ENCODE data around the gene TERT. TPM values are rescaled to one million over a fixed set of nuclear protein-coding genes. Genes with fewer than 3 reads are reported as not detected.

The TERT gene
- total and polyA plus RNA-seq, 2 of the 8 experiments (the other 6 are each of a cell fraction or from before 2014, with no cell fraction given): 13.1 to 23.1 TPM

GRCh38 chr5:1219768-1220100, 75.1 kb downstream of the TERT start:
- H3K56ac ChIP-seq (replicated peaks; ENCODE audit: insufficient read length, low read depth, low read length): no peak overlapping the region
- 85% methylated on average over 11 of the region's 11 CpGs; no CpG with 5 or more reads in 1 of the 2 experiments for WGBS, 2 experiments (ENCODE audit: extremely low coverage in 1 of 2, insufficient coverage in 1 of 2, insufficient read length in 1 of 2, insufficient replicate concordance in 2 of 2, low coverage in 1 of 2, low lambda C conversion rate in 2 of 2, missing lambda C conversion rate in 1 of 2)
- DNase-seq (ENCODE audit: low read depth in 1 of 2, low spot score in 2 of 2) (no peak), FAIRE-seq (no peak)
- no peak overlapping the region for H4K5ac ChIP-seq (ENCODE audit: insufficient read length, low read depth, low read length)
- TF ChIP-seq ASH2L (IDR thresholded peaks at IDR 0.05; ENCODE audit: low read length) (no peak), CTBP2 (IDR thresholded peaks at IDR 0.05; ENCODE audit: borderline replicate concordance, insufficient read depth, insufficient read length, low read length) (no peak), KDM4A (IDR thresholded peaks at IDR 0.05; ENCODE audit: low read depth, low read length, severe bottlenecking) (no peak), POU5F1 (IDR thresholded peaks at IDR 0.05; ENCODE audit: low read depth, low read length) (no peak), HDAC2 (IDR thresholded peaks at IDR 0.05; ENCODE audit: borderline replicate concordance in 1 of 2, low read depth in 2 of 2, low read length in 2 of 2) (no peak), HDAC6 (IDR thresholded peaks at IDR 0.05; ENCODE audit: low read depth, low read length) (no peak), CBX8 (IDR thresholded peaks at IDR 0.05; ENCODE audit: borderline replicate concordance, low read depth, low read length) (no peak), TEAD4 (IDR thresholded peaks at IDR 0.05; ENCODE audit: low read depth, low read length) (no peak), GTF2F1 (IDR thresholded peaks at IDR 0.05; ENCODE audit: borderline replicate concordance, low read depth, low read length) (no peak), NRF1 (IDR thresholded peaks at IDR 0.05; ENCODE audit: low read depth, low read length) (no peak)
- no peak overlapping the region for H3K4me2 ChIP-seq (ENCODE audit: insufficient read depth in 1 of 2, low read depth in 2 of 2, low read length in 2 of 2)
- H3K23ac ChIP-seq (ENCODE audit: insufficient read length): no peak overlapping the region
- peaks cover 0 to 2% (median 0%) of the 10 kb centered on the region in 4 experiments; a peak in 2 of 7 replicates for H3K4me1 ChIP-seq (replicated peaks in 1 of 4; ENCODE audit: control insufficient read depth in 3 of 4, insufficient read depth in 4 of 4, low read length in 3 of 4)
- no peak overlapping the region for H3K9ac ChIP-seq (replicated peaks in 1 of 4; ENCODE audit: extremely low read depth in 1 of 4, low read depth in 3 of 4, low read length in 3 of 4)
- H3K79me2 ChIP-seq (ENCODE audit: control insufficient read depth in 1 of 2, insufficient read depth in 2 of 2, low read length in 2 of 2): no peaks in the 10 kb centered on the region
- no peaks in the 10 kb centered on the region for H3K79me1 ChIP-seq (ENCODE audit: low read depth, low read length)
- H3K9me3 ChIP-seq (ENCODE audit: insufficient read depth in 2 of 2, low read depth in 1 of 2, low read length in 1 of 2): peaks cover 0 to 6% of the 10 kb centered on the region in 2 experiments; a peak in 2 of 4 replicates
- H3K4me3 ChIP-seq (ENCODE audit: extremely low read depth in 1 of 4, insufficient read depth in 2 of 4, low read depth in 3 of 4, low read length in 4 of 4): no peak overlapping the region
- no peak overlapping the region for H3K4ac ChIP-seq (replicated peaks; ENCODE audit: insufficient read length, low read depth, low read length)
- ChIA-PET CTCF (ENCODE audit: partially characterized antibody) (interaction anchor here (0.6 to 1.9 kb wide), 7 partner anchors 9 to 425 kb away, joined by 3 to 6 read pairs (median 3); no protein-coding TSS in a partner anchor), POLR2A (ENCODE audit: partially characterized antibody) (no interaction called here)
- no peak overlapping the region; the same call in 1 of the 2 replicates for H2BK5ac ChIP-seq (ENCODE audit: low read depth, low read length)
- no peak overlapping the region for H2AK5ac ChIP-seq (ENCODE audit: low read depth, low read length)
- no peak overlapping the region for H4K8ac ChIP-seq (ENCODE audit: extremely low read depth, insufficient read depth, low read length)
- H2BK120ac ChIP-seq (replicated peaks; ENCODE audit: low read depth, low read length): no peak overlapping the region
- no peak overlapping the region for H4K91ac ChIP-seq (replicated peaks; ENCODE audit: insufficient read length, low read length)
- H2BK15ac ChIP-seq (ENCODE audit: low read length): no peak overlapping the region
- no peak overlapping the region for H3K18ac ChIP-seq (ENCODE audit: extremely low read depth, low read length)
- no peak overlapping the region for H2BK12ac ChIP-seq (ENCODE audit: low read depth, low read length)
- H3K27ac ChIP-seq (ENCODE audit: low read depth, low read length): no peak overlapping the region
- H2AFZ ChIP-seq (ENCODE audit: low read length): no peak overlapping the region
- no peak overlapping the region for H2BK20ac ChIP-seq (ENCODE audit: low read length)
- no peaks in the 10 kb centered on the region; a peak in 1 of 7 replicates for H3K27me3 ChIP-seq (replicated peaks in 1 of 4; ENCODE audit: control insufficient read depth in 3 of 4, extremely low read depth in 1 of 4, insufficient read depth in 3 of 4, low read length in 3 of 4)
- H3K14ac ChIP-seq (ENCODE audit: insufficient read length): no peak overlapping the region
- no peaks in the 10 kb centered on the region for H3K36me3 ChIP-seq (ENCODE audit: control insufficient read depth in 2 of 4, insufficient read depth in 4 of 4, low read length in 3 of 4)
- H4K20me1 ChIP-seq (replicated peaks in 1 of 2; ENCODE audit: control insufficient read depth in 1 of 2, insufficient read depth in 2 of 2, low read length in 2 of 2): peaks cover 0 to 3% of the 10 kb centered on the region in 2 experiments
- H3K23me2 ChIP-seq (ENCODE audit: low read depth, low read length): peaks cover 6% of the 10 kb centered on the region; the same call in 1 of the 2 replicates
